ENCODE data around the gene ADGRL3. TPM values are rescaled to one million over a fixed set of nuclear protein-coding genes. Genes with fewer than 3 reads are reported as not detected.

The ADGRL3 gene
- total RNA-seq, 4 donors from 2014 or later, result 6.5 to 19.0 (median 14.0) TPM

- 83% methylated on average over 2 of the region's 2 CpGs for WGBS
- Histone ChIP-seq H3K4me1 (peaks cover 3% of the 10 kb centered on the region), H3K9me3 (no peaks in the 10 kb centered on the region), H3K27me3 (no peaks in the 10 kb centered on the region), H3K27ac (no peak overlapping the region), H3K36me3 (no peaks in the 10 kb centered on the region), H3K4me3 (no peak overlapping the region)
- no peak for DNase-seq (ENCODE audit: low spot score in 2 of 2)
- TF ChIP-seq POLR2AphosphoS5 (IDR thresholded peaks at IDR 0.05), result no peak
- TF ChIP-seq EP300 (IDR thresholded peaks at IDR 0.05), result no peak
- no peak for TF ChIP-seq POLR2A (IDR thresholded peaks at IDR 0.05)
- TF ChIP-seq, protein P1, sequence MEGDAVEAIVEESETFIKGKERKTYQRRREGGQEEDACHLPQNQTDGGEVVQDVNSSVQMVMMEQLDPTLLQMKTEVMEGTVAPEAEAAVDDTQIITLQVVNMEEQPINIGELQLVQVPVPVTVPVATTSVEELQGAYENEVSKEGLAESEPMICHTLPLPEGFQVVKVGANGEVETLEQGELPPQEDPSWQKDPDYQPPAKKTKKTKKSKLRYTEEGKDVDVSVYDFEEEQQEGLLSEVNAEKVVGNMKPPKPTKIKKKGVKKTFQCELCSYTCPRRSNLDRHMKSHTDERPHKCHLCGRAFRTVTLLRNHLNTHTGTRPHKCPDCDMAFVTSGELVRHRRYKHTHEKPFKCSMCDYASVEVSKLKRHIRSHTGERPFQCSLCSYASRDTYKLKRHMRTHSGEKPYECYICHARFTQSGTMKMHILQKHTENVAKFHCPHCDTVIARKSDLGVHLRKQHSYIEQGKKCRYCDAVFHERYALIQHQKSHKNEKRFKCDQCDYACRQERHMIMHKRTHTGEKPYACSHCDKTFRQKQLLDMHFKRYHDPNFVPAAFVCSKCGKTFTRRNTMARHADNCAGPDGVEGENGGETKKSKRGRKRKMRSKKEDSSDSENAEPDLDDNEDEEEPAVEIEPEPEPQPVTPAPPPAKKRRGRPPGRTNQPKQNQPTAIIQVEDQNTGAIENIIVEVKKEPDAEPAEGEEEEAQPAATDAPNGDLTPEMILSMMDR (IDR thresholded peaks at IDR 0.05), result no peak
Observed at GRCh38 chr4:61275241-61275640, 75.1 kb downstream of the ADGRL3 start.

GRCh38 chr4:61276029-61276428 lies 75.9 kb downstream of the ADGRL3 start:
- peaks cover 3% of the 10 kb centered on the region for H3K4me1 ChIP-seq
- DNase-seq (ENCODE audit: low spot score in 2 of 2), result no peak
- TF ChIP-seq POLR2A (IDR thresholded peaks at IDR 0.05), result no peak
- TF ChIP-seq, protein P1 (IDR thresholded peaks at IDR 0.05), result no peak
- no peak for TF ChIP-seq POLR2AphosphoS5 (IDR thresholded peaks at IDR 0.05)
- no peak for TF ChIP-seq EP300 (IDR thresholded peaks at IDR 0.05)
- no peaks in the 10 kb centered on the region for H3K36me3 ChIP-seq
- H3K27ac ChIP-seq, result no peak overlapping the region
- 91% methylated on average over 1 of the region's 1 CpG for WGBS
- no peak overlapping the region for H3K4me3 ChIP-seq
- H3K27me3 ChIP-seq, result no peaks in the 10 kb centered on the region
- H3K9me3 ChIP-seq, result no peaks in the 10 kb centered on the region

DNA sequence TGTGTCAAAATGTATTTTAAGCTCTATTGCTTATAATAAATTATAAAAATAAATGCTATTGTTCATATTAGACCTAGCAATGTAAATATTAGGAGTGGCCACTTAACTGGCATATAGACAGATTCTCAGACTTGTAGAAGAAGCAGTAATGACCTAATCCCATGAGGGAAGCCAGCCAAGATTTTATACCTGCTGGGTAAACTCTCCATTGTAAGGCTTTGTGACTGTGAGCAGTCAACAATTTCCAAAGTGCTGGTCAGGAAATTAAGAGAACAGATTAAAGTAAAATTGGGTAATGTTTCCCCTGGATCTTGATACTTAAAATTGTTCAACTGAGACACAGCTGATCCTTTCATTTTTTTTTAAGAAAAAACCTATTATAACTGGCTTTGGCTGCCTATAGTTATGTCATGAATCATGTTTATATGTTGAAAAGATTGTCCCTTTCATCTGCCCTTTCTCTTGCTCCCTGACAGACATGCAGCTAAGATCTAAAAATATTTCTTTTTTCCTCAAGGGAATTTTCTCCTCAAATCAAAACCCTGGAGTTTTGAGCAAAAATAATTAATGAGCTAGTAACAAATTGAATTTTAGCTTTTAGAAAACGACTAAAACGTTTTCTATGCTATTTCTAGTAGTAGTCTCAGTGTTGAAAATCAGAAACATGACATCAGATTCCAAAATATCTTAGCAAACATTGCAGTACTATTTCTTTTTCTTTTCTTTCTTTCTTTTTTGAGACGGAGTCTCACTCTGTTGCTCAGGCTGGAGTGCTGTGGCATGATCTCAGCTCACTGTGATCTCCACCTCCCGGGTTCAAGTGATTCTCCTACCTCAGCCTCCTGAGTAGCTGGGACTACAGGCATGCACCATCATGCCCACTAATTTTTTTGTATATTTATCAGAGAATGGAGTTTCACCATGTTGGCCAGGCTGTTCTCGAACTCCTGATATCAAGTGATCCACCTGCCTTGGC lies 77.9 kb downstream of the ADGRL3 start:
- 49% methylated on average over 5 of the region's 5 CpGs for whole genome bisulfite sequencing
- Histone ChIP-seq H3K4me1 (peaks cover 3% of the 10 kb centered on the region), H3K27me3 (no peaks in the 10 kb centered on the region), H3K27ac (peak overlapping the region; percentile 6), H3K4me3 (no peak overlapping the region), H3K9me3 (no peaks in the 10 kb centered on the region), H3K36me3 (no peaks in the 10 kb centered on the region)
- DNase-seq (ENCODE audit: low spot score in 2 of 2), result no peak
- TF ChIP-seq, protein P1 (IDR thresholded peaks at IDR 0.05), result no peak

DNA sequence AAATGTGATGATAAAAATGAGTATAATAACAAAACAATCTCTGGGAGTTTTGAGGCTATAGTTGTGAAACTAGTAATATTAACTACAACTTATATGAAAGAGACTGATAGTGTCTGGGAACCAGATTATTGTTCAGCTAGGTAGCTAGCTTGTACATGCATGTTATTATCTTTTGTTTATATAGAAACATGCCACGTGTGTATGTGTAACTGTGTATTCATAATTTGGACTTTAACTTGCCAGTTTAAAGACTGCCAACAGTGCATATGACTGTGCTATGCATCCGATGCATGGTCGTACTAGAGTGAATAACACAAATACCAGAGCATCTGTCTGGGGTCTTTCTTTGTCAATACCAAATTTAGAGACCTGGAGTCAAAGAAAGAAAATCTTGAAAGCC lies 92.2 kb downstream of the ADGRL3 start:
- H3K36me3 ChIP-seq, result no peaks in the 10 kb centered on the region
- no peak for TF ChIP-seq EP300 (IDR thresholded peaks at IDR 0.05)
- TF ChIP-seq, protein P1 (IDR thresholded peaks at IDR 0.05), result no peak
- TF ChIP-seq POLR2AphosphoS5 (IDR thresholded peaks at IDR 0.05), result no peak
- no peak for TF ChIP-seq POLR2A (IDR thresholded peaks at IDR 0.05)
- DNase-seq (ENCODE audit: low spot score in 2 of 2), result no peak
- WGBS, result 62% methylated on average over 3 of the region's 3 CpGs
- no peaks in the 10 kb centered on the region for H3K27me3 ChIP-seq
- H3K9me3 ChIP-seq, result no peaks in the 10 kb centered on the region
- no peak overlapping the region for H3K4me3 ChIP-seq
- no peak overlapping the region for H3K27ac ChIP-seq
- no peaks in the 10 kb centered on the region for H3K4me1 ChIP-seq

DNA sequence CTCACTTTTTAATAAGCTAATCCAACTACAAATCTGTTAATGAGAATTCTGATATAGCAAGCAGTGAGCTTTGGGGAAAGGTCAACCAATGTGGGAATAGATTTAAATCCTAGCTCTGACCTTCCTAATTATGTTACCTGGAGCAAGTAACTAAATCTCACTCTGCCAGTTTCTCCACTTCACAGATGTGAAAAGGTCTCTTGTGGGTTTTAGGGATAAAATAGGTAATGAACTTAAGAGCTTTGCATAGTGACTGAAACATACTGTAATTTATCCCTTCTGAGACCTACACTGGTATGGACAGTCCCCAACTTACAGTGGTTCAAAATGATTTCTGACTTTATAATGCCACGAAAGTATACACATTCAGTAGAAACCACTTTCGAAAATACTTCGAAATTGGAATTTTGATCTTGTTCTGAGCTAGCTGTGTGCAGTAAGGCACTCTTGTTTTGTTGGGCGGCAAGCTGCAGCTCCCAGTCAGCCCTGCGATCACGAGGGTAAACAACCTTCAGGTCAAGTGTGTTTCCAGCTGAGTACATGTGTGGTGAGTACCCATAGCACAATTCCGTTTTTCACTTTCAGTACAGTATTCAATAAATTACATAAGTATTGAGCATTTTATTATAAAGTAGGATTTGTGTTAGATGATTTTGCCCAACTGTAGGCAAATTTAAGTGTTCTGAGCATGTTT lies 93.7 kb downstream of the ADGRL3 start:
- no peaks in the 10 kb centered on the region for H3K36me3 ChIP-seq
- H3K27ac ChIP-seq, result no peak overlapping the region
- TF ChIP-seq, protein P1 (IDR thresholded peaks at IDR 0.05), result no peak
- TF ChIP-seq EP300 (IDR thresholded peaks at IDR 0.05), result no peak
- no peak for TF ChIP-seq POLR2AphosphoS5 (IDR thresholded peaks at IDR 0.05)
- no peak for TF ChIP-seq POLR2A (IDR thresholded peaks at IDR 0.05)
- no peak overlapping the region for H3K4me3 ChIP-seq
- H3K4me1 ChIP-seq, result no peaks in the 10 kb centered on the region
- 83% methylated on average over 7 of the region's 7 CpGs for WGBS
- DNase-seq (ENCODE audit: low spot score in 2 of 2), result no peak
- H3K9me3 ChIP-seq, result no peaks in the 10 kb centered on the region
- H3K27me3 ChIP-seq, result no peaks in the 10 kb centered on the region

Data from suprapubic skin (tissue), 4 donors.